Epidermal melanocyte (primary cell): ENCODE data around the gene TMEM212.
"Not testable (repeated sequence)": the region's sequence is repeated elsewhere in the genome, so short reads cannot be mapped to it uniquely, and the experiment has no call there.

Experiments used
- DNase-seq: peaks from one replicate; pipeline ENCODE4 v3.0.0; 2011; ENCODE audit warnings: low spot score; ENCODE audit not compliant: insufficient read length

TMEM212 gene

DNA sequence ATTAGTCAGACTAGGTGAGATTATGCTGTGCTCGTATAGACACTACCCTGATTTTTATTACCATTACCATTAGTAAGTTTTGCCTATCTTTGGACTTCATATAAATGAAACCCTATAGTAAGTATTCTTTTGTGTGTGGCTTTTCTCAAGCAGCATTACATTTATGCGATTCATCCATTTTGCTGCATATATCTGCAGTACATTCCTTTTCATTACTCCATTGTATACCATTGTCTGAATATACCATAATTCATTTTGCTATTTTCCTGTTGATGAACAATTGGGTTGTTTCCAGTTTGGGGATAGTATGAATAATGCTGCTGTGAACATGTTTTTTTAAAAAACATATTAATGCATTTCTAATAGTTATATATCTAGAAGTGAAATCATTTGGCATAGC is 45.3 kb downstream of the TMEM212 start:
- no peak for DNase-seq

DNA sequence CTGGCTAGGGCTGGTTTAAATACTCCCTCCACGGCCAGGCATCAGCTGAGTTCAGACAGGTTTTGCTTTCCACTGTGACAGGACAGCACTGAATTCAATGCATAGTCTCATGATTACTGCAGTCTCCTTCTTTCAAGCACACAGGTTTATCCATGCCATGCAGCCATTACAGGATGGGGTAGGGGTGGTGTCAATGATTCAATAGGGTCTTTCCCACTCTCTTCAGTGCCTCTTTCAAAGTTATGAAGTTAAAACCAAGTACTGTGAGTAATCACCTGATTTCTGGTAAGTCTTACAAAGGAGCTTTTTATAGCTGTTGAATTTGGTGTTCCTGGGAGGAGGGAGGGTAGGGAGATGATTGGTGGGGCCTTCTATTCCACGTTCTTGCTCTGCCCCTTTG is 47.2 kb downstream of the TMEM212 start:
- DNase-seq = no peak

DNA sequence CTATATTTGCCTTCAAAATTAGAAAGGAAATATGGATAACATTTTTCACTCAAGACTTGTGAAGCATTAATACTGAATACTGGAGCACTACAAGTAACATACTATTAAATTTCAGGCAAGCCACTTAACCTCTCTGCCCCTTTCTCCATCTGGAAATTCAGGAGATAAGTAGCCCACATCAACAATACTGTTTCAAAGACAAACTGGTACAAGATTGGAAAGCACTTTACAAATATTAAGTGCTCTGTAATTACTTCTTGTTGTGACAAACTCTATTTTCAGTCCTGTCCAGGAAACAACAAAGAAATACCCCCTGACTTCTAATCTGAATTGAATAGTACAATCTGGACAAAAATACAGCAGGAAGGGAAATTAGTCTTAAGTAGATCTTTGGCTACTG is 49.3 kb downstream of the TMEM212 start:
- DNase-seq = no peak

GRCh38 chr3:171895291-171895690 is 52.1 kb downstream of the TMEM212 start:
- DNase-seq = no peak

GRCh38 chr3:171895900-171896299 is 52.8 kb downstream of the TMEM212 start:
- DNase-seq = no peak

- peak; percentile 34 for DNase-seq
These were observed 53.2 kb downstream of the TMEM212 start for GRCh38 chr3:171896316-171896715.

DNA sequence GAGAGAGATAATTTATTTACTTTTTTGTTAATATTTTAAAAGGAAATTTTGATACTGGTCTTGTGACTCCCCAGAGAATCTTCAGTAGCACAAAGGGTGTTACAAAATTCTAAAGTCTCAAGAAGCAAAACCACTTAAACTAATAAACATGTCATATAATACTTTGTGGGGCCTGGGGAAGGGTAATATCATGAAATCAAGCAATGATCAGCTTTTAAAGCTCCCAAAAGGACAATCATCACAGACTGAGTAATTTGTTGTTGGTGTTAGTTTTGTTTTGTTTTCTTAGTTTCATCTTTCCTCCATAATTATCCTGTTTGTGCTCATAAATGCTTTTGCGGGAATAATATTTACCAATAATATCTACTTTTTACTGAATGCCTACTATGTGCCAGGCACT is 55.0 kb downstream of the TMEM212 start:
- no peak for DNase-seq

GRCh38 chr3:171900446-171900845 is 57.3 kb downstream of the TMEM212 start:
- DNase-seq = no peak

DNA sequence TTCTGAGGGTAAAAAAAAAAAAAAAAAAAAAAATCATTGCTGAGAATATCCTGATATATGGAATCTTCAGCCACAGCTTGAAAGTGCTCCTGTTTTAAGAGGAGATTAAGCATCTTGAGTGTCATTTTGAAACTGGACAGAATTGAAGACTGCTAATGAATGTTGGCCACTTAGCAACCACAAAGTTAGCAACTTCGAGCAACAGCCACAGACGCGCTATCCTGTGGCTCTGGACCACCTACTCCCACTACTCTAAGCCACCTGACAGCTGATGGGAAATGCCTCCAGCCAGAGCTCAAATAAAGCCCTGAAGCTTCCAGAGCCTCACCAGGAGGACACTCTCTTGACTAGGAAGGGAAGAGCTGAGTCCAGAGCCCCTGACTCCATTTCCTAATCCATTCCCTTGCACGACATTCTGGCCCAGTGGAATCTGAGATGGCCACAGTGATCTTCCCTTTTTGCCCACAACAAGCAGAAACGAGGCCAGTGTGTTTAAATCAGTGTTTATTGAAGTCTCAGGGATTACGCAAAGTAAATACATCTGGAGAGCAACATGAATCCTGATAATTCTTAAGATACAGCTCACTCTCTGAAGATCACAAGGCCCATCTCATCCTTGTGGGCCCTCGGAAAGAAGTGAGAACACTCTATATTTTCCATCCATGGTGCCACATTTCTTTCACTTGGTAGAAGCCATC is 58.6 kb downstream of the TMEM212 start:
- DNase-seq = no peak

DNA sequence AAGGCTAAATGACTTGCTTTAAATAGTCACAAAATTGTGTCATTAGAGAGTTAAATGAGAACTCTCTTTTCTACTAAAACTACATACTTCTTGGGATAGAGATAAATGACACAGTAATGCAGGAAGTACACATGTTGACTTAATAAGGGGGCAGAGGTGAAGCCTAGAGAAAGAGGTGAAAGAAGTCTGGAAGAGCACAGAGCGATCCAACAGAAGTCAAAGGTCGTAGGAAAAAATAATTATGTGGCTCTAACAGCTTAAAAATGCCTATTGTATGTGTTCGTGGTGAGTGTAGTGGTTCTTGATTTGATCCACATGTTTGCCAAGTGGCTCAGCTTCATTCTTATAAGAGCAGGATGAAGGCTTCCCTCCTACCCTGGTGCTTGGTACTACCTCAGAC is 61.7 kb downstream of the TMEM212 start:
- no peak for DNase-seq

DNA sequence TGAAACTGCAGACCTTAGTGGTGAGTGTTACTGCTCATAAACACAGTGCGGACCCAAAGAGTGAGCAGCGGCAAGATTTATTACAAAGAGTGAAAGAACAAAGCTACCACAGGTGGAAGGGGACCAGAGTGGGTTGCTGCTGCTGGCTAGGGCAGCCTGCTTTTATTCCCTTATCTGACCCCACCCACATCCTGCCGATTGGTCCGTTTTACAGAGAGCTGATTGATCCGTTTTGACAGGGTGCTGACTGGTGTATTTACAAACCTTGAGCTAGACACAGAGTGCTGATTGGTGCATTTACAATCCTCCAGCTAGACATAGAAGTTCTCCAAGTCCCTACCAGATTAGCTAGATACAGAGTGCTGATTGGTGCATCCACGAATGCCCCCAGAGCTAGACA is 63.4 kb downstream of the TMEM212 start:
- not testable (repeated sequence) for DNase-seq

DNA sequence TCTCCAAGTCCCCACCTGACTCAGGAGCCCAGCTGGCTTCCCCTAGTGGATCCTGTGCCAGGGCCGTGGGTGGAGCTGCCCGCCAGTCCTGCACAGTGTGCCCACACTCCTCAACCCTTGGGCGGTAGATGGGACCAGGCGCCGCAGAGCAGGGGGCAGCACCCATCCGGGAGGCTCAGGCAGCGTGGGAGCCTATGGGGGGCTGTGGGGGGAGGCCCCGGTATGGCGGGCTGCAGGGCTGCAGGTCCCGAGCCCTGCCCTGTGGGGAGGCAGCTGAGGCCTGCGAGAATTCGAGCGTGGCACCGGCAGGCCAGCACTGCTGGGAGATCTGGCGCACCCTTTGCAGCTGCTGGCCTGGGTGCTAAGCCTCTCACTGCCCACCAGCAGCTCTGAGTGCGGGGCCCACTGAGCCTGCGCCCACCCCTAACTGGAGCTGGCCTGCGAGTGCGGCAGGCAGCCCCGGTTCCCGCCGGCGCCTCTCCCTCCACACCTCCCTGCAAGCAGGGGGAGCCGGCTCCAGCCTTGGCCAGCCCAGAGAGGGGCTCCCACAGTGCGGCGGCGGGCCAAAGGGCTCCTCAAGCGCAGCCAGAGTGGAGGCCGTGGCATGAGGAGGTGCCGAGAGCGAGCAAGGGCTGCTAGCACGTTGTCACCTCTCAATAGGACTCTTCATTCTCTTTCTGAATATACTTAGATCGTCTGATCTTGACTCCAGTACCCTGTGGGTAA is 64.0 kb downstream of the TMEM212 start:
- DNase-seq = no peak

GRCh38 chr3:171907761-171908160 is 64.6 kb downstream of the TMEM212 start:
- no peak for DNase-seq

- no peak for DNase-seq
These were observed 65.6 kb downstream of the TMEM212 start for GRCh38 chr3:171908731-171909130.
